IMR-90 (cell line): ENCODE measurements around the gene VPS33A. TPM values are rescaled to one million over a fixed set of nuclear protein-coding genes. Genes with fewer than 3 reads are reported as not detected.
A peak's percentile ranks its signal among the peaks of the same experiment; 100 is the strongest.

Source experiments
- ATAC-seq: fragments of 200-7000 bp; cut with Tn5 transposase; 2 replicates; pipeline ENCODE4 v1.9.1; 2020; ENCODE audit warnings: low read depth, mild to moderate bottlenecking, moderate library complexity
- BruUV-seq: library from RNA; stranded (reverse); fragments of 400-500 nt; replicated peaks from 2 replicates; lab custom pipeline; 2021; lab: Mats Ljungman, UMichigan
- CTCF ChIA-PET: fragments of 300-600 bp; formaldehyde crosslinking; extraction: SDS; loops from one replicate; lab custom pipeline; 2021; ENCODE audit warnings: antibody characterized with exemption; lab: Yijun Ruan, JAX
- POLR2A ChIA-PET: fragments of 300-600 bp; sonication (Branson Sonifier 250); formaldehyde crosslinking; loops from one replicate; lab custom pipeline; 2022; ENCODE audit warnings: antibody characterized with exemption; ENCODE audit not compliant: unreplicated experiment; lab: Charles Lee
- DNase-seq: peaks from one replicate; pipeline ENCODE4 v3.0.0; 2013
- H2AFZ ChIP-seq: replicated peaks from 2 replicates; pipeline ENCODE3; 2013; ENCODE audit warnings: low read length, mild to moderate bottlenecking; ENCODE audit not compliant: poor library complexity
- H2AK5ac ChIP-seq: 2 replicates; pipeline ENCODE4 v1.6.1; 2013; ENCODE audit warnings: low read depth, low read length, inconsistent platforms
- H2AK9ac ChIP-seq: replicated peaks from 2 replicates; pipeline ENCODE3; 2013; ENCODE audit warnings: mild to moderate bottlenecking, low read depth, low read length, moderate library complexity; ENCODE audit not compliant: poor library complexity
- H2BK120ac ChIP-seq: 2 replicates; pipeline ENCODE4 v1.6.1; 2013; ENCODE audit warnings: low read depth, low read length, inconsistent platforms
- H2BK15ac ChIP-seq: 3 replicates; pipeline ENCODE4 v1.6.1; 2013; ENCODE audit warnings: low read depth, low read length, inconsistent platforms
- H2BK20ac ChIP-seq: 2 replicates; pipeline ENCODE4 v1.6.1; 2013; ENCODE audit warnings: low read depth, mild to moderate bottlenecking, inconsistent platforms, low read length, moderate library complexity
- H2BK5ac ChIP-seq: 2 replicates; pipeline ENCODE4 v1.6.1; 2013; ENCODE audit warnings: mild to moderate bottlenecking, low read depth, low read length, inconsistent platforms; ENCODE audit not compliant: poor library complexity, severe bottlenecking
- H3K14ac ChIP-seq: replicated peaks from 2 replicates; pipeline ENCODE4 v1.6.1; 2013; ENCODE audit warnings: low read depth, low read length, inconsistent platforms
- H3K18ac ChIP-seq: 2 replicates; pipeline ENCODE4 v1.6.1; 2013; ENCODE audit warnings: low read depth, low read length, control low read depth
- H3K23ac ChIP-seq: 2 replicates; pipeline ENCODE4 v1.6.1; 2013; ENCODE audit warnings: low read depth, low read length, inconsistent platforms
- H3K27ac ChIP-seq: 2 replicates; pipeline ENCODE4 v1.5.1; 2013; ENCODE audit warnings: mild to moderate bottlenecking, control low read depth, low read length; ENCODE audit not compliant: insufficient read depth
- H3K27me3 ChIP-seq: 2 replicates; pipeline ENCODE4 v1.6.1; 2013; ENCODE audit warnings: low read length; ENCODE audit not compliant: control insufficient read depth, insufficient read depth
- H3K36me3 ChIP-seq: 2 replicates; pipeline ENCODE4 v1.6.1; 2013; ENCODE audit warnings: low read length, mixed read lengths; ENCODE audit not compliant: control insufficient read depth, insufficient read depth
- H3K4ac ChIP-seq: 2 replicates; pipeline ENCODE4 v1.6.1; 2013; ENCODE audit warnings: low read depth, low read length, inconsistent platforms
- H3K4me1 ChIP-seq: 2 replicates; pipeline ENCODE4 v1.6.1; 2013; ENCODE audit warnings: low read length, mixed read lengths; ENCODE audit not compliant: control insufficient read depth, insufficient read depth
- H3K4me2 ChIP-seq: 2 replicates; pipeline ENCODE4 v1.6.1; 2013; ENCODE audit warnings: low read depth, mild to moderate bottlenecking, control low read depth, low read length, moderate library complexity
- H3K4me3 ChIP-seq: 2 replicates; pipeline ENCODE4 v1.5.1; 2013; ENCODE audit warnings: low read depth, mild to moderate bottlenecking, control low read depth, low read length, moderate library complexity; ENCODE audit not compliant: insufficient read depth
- H3K56ac ChIP-seq: 2 replicates; pipeline ENCODE4 v1.6.1; 2013; ENCODE audit warnings: low read length, inconsistent platforms; ENCODE audit not compliant: insufficient read depth; ENCODE audit errors: extremely low read depth
- H3K79me1 ChIP-seq, 2 experiments: 2 replicates each; pipeline ENCODE4 v1.6.1; 2013; ENCODE audit warnings: low read length in 2 of 2, inconsistent platforms in 1 of 2, low read depth in 1 of 2
- H3K9ac ChIP-seq: 2 replicates; pipeline ENCODE4 v1.6.1; 2013; ENCODE audit warnings: low read depth, low read length, control low read depth
- H3K9me1 ChIP-seq: 2 replicates; pipeline ENCODE4 v1.6.1; 2013; ENCODE audit warnings: low read length, inconsistent platforms; ENCODE audit not compliant: insufficient read depth
- H3K9me3 ChIP-seq: 2 replicates; pipeline ENCODE4 v1.6.1; 2013; ENCODE audit warnings: low read length; ENCODE audit not compliant: control insufficient read depth, insufficient read depth
- H4K20me1 ChIP-seq: 2 replicates; pipeline ENCODE4 v1.6.1; 2013; ENCODE audit warnings: low read length, inconsistent platforms; ENCODE audit not compliant: insufficient read depth
- H4K5ac ChIP-seq: 2 replicates; pipeline ENCODE4 v1.6.1; 2013; ENCODE audit warnings: mild to moderate bottlenecking, low read depth, low read length, control low read depth
- H4K8ac ChIP-seq, 2 experiments: 2 replicates each; pipeline ENCODE4 v1.6.1; 2013; ENCODE audit warnings: low read depth in 2 of 2, low read length in 2 of 2, control low read depth in 1 of 2, inconsistent platforms in 1 of 2
- H4K91ac ChIP-seq: 2 replicates; pipeline ENCODE4 v1.6.1; 2013; ENCODE audit warnings: low read depth, low read length, inconsistent platforms; ENCODE audit not compliant: insufficient read depth
- BHLHE40 ChIP-seq: fragments of 150-350 bp; IDR thresholded peaks from 2 replicates; pipeline ENCODE4 v1.6.1; 2016; ENCODE audit warnings: mild to moderate bottlenecking, low read depth, low read length
- CEBPB ChIP-seq: IDR thresholded peaks from 2 replicates; pipeline ENCODE4 v1.6.1; 2012; ENCODE audit warnings: low read depth, low read length, improper control_type of control experiment
- CHD1 ChIP-seq: IDR thresholded peaks from 2 replicates; pipeline ENCODE4 v1.6.1; 2012; ENCODE audit warnings: low read depth, low read length, improper control_type of control experiment
- FOS ChIP-seq: fragments of 150-350 bp; IDR thresholded peaks from 2 replicates; pipeline ENCODE4 v1.6.1; 2016; ENCODE audit warnings: low read depth, low read length
- MAFK ChIP-seq: IDR thresholded peaks from 2 replicates; pipeline ENCODE4 v1.6.1; 2012; ENCODE audit warnings: low read depth, low read length, improper control_type of control experiment
- MAZ ChIP-seq: IDR thresholded peaks from 2 replicates; pipeline ENCODE4 v1.6.1; 2012; ENCODE audit warnings: low read depth, mild to moderate bottlenecking, low read length, improper control_type of control experiment, moderate library complexity, borderline replicate concordance
- MXI1 ChIP-seq: IDR thresholded peaks from 2 replicates; pipeline ENCODE4 v1.6.1; 2012; ENCODE audit warnings: low read depth, mild to moderate bottlenecking, low read length, moderate library complexity, borderline replicate concordance
- NFE2L2 ChIP-seq: fragments of 150-350 bp; IDR thresholded peaks from 2 replicates; pipeline ENCODE4 v1.6.1; 2016; ENCODE audit warnings: low read depth, mild to moderate bottlenecking, low read length
- POLR2A ChIP-seq: IDR thresholded peaks from 2 replicates; pipeline ENCODE4 v1.6.1; 2012; ENCODE audit warnings: mild to moderate bottlenecking, low read depth, low read length
- RAD21 ChIP-seq: IDR thresholded peaks from 2 replicates; pipeline ENCODE4 v1.6.1; 2012; ENCODE audit warnings: low read length, improper control_type of control experiment
- RCOR1 ChIP-seq: IDR thresholded peaks from 2 replicates; pipeline ENCODE4 v1.6.1; 2012; ENCODE audit warnings: mild to moderate bottlenecking, low read length, improper control_type of control experiment; ENCODE audit not compliant: insufficient replicate concordance
- RFX5 ChIP-seq: IDR thresholded peaks from 2 replicates; pipeline ENCODE4 v1.8.0; 2012; ENCODE audit warnings: low read depth, mild to moderate bottlenecking, low read length, moderate library complexity
- SMC3 ChIP-seq: fragments of 150-350 bp; IDR thresholded peaks from 2 replicates; pipeline ENCODE4 v1.6.1; 2016; ENCODE audit warnings: low read depth, mild to moderate bottlenecking, antibody characterized with exemption, low read length, moderate library complexity
- WGBS, 2 experiments: methylation state at CpG; one replicate each; pipeline versions ENCODE4 v1.1.5 to v1.1.7; 2013; ENCODE audit warnings: missing lambda C conversion rate in 2 of 2; ENCODE audit not compliant: insufficient read length in 1 of 2; ENCODE audit errors: extremely low coverage in 2 of 2; 5-methylcytosine and 5-hydroxymethylcytosine counted together
- dilution Hi-C: fragments of 300-500 bp; cut with HindIII; formaldehyde crosslinking; loops from one replicate; pipeline ENCODE4 v1.14.3; 2018; ENCODE audit warnings: low sequenced_read_pairs; ENCODE audit not compliant: unreplicated experiment
- in situ Hi-C: fragments of 300-500 bp; cut with MboI; formaldehyde crosslinking; loops from 3 replicates; pipeline ENCODE4 v1.14.3; 2019; ENCODE audit warnings: low sequenced_read_pairs, inconsistent platforms, mixed read lengths
- intact Hi-C: fragments of 100-400 bp; cut with micrococcal nuclease; formaldehyde crosslinking; loops from 2 replicates; pipeline ENCODE4 v1.10.0; 2022
- polyA plus RNA-seq, 3 experiments: library from polyadenylated mRNA; depleted of rRNA; stranded (reverse); fragments of >200 nt; gene quantifications; 2 replicates each; pipeline ENCODE4 v1.2.3, GENCODE V29; 2012; ENCODE audit warnings: low replicate concordance in 1 of 3
- total RNA-seq: library from RNA; depleted of rRNA; stranded (reverse); fragments of >200 nt; gene quantifications from 2 replicates; pipeline ENCODE4 v1.2.3, GENCODE V29; 2012
- TF ChIP-seq, protein P1 (sequence below): fragments of 150-350 bp; IDR thresholded peaks from 2 replicates; pipeline ENCODE4 v1.6.1; 2017; ENCODE audit warnings: mild to moderate bottlenecking, antibody characterized with exemption, low read length, low read depth
- TF ChIP-seq, protein P2 (sequence below): fragments of 150-350 bp; IDR thresholded peaks from 2 replicates; pipeline ENCODE4 v1.6.1; 2016; ENCODE audit warnings: low read depth, mild to moderate bottlenecking, low read length, moderate library complexity, borderline replicate concordance

VPS33A gene
- total and polyA plus RNA-seq, 2 of the 4 experiments (the other 2 are of a cell fraction) = 14.0 to 20.3 TPM

DNA sequence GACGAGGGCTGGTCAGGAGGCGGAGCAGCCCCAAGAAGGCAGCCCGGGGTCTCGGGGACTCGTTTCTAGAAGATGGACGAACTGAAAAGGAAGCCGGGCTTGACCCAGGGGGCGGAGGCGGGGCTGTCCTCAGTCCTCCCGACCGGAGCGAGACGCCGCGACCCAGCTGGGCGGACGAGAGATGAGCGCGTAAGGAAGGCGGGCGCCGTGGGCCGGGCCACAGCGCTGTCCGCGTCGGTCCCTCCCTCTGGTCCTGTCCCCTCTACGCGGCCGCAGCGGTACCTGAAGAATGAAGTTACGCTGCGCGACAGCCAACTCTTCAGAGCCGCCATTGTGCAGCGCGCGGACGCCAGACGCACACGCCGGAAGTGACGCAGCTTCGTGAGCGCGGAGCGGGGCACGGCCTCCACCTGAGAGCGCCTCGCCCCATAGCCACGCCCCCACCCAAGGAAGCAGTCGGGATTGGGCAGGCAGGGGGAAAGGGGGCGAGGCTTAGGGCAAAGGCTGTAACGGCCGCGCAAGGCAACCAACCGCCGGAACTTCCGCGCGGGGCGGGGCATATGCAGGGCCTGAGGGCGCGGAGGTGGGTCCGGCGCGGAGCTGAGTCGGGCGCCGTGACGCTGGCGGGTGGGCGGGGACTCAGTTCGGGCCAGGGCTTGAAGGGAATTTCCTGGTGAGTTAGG is 40.5 kb downstream of the VPS33A start, which contains the start of gene DIABLO:
Gene DIABLO (minus strand): TSS at position 370 of the 683 bp plus-strand sequence. CDS start 38 bp downstream, at position 332.
- no TSS peak for BruUV-seq
- intact Hi-C loops = loop anchor here (1.0 kb wide), 1 partner anchor 95 kb away; no protein-coding TSS in a partner anchor
- dilution Hi-C loops = no loop called here
- TF ChIP-seq FOS (no peak), BHLHE40 (0 out of 2 replicates have a peak, but pooled peaks have one; percentile 9), CHD1 (no peak), MXI1 (peak; percentile 64; the same call in 1 of the 2 replicates), NFE2L2 (no peak), RAD21 (no peak), MAFK (no peak), CEBPB (no peak), RCOR1 (no peak), POLR2A (peak; percentile 96), RFX5 (no peak), MAZ (peak; percentile 90; the same call in 1 of the 2 replicates), SMC3 (no peak)
- TF ChIP-seq, protein P1, sequence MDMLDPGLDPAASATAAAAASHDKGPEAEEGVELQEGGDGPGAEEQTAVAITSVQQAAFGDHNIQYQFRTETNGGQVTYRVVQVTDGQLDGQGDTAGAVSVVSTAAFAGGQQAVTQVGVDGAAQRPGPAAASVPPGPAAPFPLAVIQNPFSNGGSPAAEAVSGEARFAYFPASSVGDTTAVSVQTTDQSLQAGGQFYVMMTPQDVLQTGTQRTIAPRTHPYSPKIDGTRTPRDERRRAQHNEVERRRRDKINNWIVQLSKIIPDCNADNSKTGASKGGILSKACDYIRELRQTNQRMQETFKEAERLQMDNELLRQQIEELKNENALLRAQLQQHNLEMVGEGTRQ = 0 out of 2 replicates have a peak, but pooled peaks have one; percentile 5
- TF ChIP-seq, protein P2, sequence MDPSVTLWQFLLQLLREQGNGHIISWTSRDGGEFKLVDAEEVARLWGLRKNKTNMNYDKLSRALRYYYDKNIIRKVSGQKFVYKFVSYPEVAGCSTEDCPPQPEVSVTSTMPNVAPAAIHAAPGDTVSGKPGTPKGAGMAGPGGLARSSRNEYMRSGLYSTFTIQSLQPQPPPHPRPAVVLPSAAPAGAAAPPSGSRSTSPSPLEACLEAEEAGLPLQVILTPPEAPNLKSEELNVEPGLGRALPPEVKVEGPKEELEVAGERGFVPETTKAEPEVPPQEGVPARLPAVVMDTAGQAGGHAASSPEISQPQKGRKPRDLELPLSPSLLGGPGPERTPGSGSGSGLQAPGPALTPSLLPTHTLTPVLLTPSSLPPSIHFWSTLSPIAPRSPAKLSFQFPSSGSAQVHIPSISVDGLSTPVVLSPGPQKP = no peak

More for the DNA sequence above, 40.5 kb downstream of the VPS33A start, which contains the start of gene DIABLO:
- Histone ChIP-seq H3K56ac (peak within 1 kb of the TSS; percentile 70), H3K9me1 (peaks cover 11% of the 10 kb centered on the region; the same call in 1 of the 2 replicates), H2AK9ac (peak within 1 kb of the TSS; percentile 84), H3K23ac (peak within 1 kb of the TSS; percentile 82; the same call in 1 of the 2 replicates), H2AFZ (peak within 1 kb of the TSS; percentile 91), H3K14ac (peak within 1 kb of the TSS; percentile 76; the same call in 1 of the 2 replicates), H3K27me3 (no peaks in the 10 kb centered on the region), H4K91ac (peak within 1 kb of the TSS; percentile 81), H3K36me3 (peaks cover 20% of the 10 kb centered on the region), H3K4me2 (peak within 1 kb of the TSS; percentile 79), H3K9ac (peak within 1 kb of the TSS; percentile 92), H3K9me3 (no peaks in the 10 kb centered on the region), H2BK120ac (no peak within 1 kb of the TSS; the same call in 1 of the 2 replicates), H4K20me1 (peaks cover 11% of the 10 kb centered on the region), H3K4me3 (peak within 1 kb of the TSS; percentile 82), H3K4me1 (peaks cover 10% of the 10 kb centered on the region), H4K8ac (peak within 1 kb of the TSS; percentile 72 to 97), H3K27ac (peak within 1 kb of the TSS; percentile 96), H3K4ac (peak within 1 kb of the TSS; percentile 88), H2BK15ac (no peak within 1 kb of the TSS), H2BK20ac (no peak within 1 kb of the TSS), H2BK5ac (peak within 1 kb of the TSS; percentile 90), H4K5ac (peak within 1 kb of the TSS; percentile 85), H3K79me1 (peaks cover 23 to 31% of the 10 kb centered on the region in 2 experiments), H3K18ac (peak within 1 kb of the TSS; percentile 54; the same call in 1 of the 2 replicates), H2AK5ac (peak within 1 kb of the TSS; percentile 83)
- WGBS, 2 experiments = 2% methylated on average over 28 of the region's 74 CpGs; no CpG with 5 or more reads in 1 of the 2 experiments
- POLR2A ChIA-PET = no interaction called here
- ATAC-seq (peak; percentile 98), DNase-seq (peak; percentile 99)
- CTCF ChIA-PET = interaction anchor here (0.6 kb wide), 2 partner anchors 16 to 79 kb away, joined by 4 read pairs; no protein-coding TSS in a partner anchor
- in situ Hi-C loops = no loop called here
